Measurements from ENCODE around the gene WASHC3.
"Not testable (repeated sequence)": the region's sequence is repeated elsewhere in the genome, so short reads cannot be mapped to it uniquely, and the experiment has no call there.

- not testable (repeated sequence) for TF ChIP-seq CTCF, EP300 (IDR thresholded peaks at IDR 0.05)
Measured at GRCh38 chr12:102018607-102019006, 43.2 kb downstream of the WASHC3 start.
